ENCODE results near the gene ISG20.

DNA sequence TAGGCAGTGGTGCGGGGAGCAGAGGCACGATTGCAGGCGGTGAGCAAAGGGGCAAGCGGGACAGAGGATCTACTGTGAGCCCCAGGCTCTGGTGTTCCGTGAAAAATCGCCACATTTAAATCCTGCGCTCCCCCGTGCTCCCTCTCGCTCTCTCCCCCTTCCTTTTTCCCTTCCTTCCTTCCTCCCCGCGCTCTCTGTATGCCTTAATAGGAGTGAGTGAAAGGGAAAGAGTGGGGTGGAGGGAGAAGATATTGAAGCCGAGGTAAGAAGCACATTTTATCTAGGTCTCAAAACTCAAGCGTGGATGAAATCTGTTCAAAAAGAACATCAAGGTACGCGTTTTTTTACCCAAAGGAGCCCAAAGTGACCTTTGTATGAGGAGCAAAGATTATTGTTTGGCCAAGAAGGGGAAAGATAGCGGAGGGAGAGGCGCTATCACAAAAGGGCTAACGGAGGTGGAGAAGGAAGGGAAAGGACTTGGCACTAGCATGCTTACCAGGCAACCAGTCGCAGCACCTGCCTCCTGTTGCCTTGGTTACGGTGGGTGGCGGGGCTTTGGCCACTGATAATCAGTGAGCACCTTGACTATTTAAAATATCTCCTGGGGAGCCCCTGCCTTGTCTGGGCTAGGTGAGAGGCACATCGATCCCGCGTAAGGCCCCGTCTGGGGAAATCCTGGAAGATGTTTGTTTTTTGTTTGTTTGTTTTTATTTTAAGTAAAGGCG, 32.6 kb upstream of the ISG20 start:
- TF ChIP-seq, protein P1, sequence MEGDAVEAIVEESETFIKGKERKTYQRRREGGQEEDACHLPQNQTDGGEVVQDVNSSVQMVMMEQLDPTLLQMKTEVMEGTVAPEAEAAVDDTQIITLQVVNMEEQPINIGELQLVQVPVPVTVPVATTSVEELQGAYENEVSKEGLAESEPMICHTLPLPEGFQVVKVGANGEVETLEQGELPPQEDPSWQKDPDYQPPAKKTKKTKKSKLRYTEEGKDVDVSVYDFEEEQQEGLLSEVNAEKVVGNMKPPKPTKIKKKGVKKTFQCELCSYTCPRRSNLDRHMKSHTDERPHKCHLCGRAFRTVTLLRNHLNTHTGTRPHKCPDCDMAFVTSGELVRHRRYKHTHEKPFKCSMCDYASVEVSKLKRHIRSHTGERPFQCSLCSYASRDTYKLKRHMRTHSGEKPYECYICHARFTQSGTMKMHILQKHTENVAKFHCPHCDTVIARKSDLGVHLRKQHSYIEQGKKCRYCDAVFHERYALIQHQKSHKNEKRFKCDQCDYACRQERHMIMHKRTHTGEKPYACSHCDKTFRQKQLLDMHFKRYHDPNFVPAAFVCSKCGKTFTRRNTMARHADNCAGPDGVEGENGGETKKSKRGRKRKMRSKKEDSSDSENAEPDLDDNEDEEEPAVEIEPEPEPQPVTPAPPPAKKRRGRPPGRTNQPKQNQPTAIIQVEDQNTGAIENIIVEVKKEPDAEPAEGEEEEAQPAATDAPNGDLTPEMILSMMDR (IDR thresholded peaks at IDR 0.05), result no peak
- no peak for TF ChIP-seq POLR2A (IDR thresholded peaks at IDR 0.05)

Measured in right lobe of liver (tissue), 4 donors.